GM19452 (cell line): ENCODE measurements around the gene SMARCC2.

ENCODE experiments used
- ATAC-seq: cut with Tn5 transposase; IDR thresholded peaks from one replicate; pipeline ENCODE4 v1.9.1; 2021; ENCODE audit not compliant: unreplicated experiment

The SMARCC2 gene

DNA sequence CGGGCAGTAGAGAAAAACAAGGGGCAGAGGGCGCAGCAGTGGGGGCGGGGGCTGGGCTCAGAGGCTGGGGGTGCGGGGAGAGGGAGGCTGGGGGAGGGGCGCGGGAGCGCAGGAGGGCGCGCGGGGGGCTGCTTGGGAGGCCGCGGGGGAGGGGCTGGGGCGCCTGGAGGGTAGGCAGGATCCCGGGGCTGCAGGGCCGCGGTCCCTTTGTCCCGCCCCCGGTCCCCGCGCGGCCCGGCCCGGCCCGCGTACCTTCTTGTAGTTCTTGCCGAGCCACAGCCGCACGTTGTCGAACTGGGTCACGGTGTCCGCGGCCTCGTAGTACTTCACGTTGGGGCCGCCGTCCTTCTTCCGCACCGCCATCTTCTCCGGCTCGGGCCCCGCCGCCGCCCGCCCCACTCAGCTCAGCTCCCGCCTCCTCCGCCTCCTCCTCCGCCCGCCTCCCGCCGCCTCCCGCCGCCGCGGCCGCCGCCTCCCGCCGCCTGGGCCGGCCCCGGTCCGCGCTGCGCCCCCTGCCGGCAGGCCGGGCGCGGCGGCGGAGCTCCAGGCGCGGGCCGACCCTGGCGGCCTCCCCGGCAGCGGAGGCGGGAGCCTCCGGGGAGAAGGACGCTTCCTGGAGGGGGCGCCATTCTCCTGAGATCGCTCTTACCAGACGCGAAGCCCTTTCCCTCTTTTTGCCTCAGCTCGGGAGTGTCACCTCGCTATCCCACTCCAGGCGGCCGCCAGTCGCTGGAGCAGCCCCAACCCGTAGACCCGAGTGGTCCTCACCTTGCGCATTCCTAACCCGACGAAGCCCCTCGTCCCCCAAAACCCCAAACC, at the start of gene SMARCC2:
SMARCC2 (minus strand) TSS at position 385 of the 819 bp plus-strand sequence; CDS start at position 363, 22 bp downstream.
- peak; percentile 70 for ATAC-seq

- no peak for ATAC-seq
Measured at GRCh38 chr12:56237552-56237951, 48.3 kb upstream of the SMARCC2 start.

DNA sequence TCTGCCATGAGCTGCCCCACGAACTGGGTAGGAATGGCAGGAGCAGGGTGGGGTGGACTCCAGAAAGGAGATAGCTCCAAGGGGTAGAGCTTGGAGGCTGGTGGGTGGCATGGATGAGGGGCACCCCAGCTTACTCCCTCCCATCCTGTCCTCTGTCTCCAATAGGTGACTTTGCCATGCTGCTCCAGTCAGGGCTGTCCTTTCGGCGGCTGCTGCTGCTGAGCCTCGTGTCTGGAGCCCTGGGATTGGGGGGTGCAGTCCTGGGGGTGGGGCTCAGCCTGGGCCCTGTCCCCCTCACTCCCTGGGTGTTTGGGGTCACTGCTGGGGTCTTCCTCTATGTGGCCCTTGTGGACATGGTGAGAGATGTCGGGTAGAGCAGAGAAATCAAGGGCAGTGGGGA, 47.7 kb upstream of the SMARCC2 start:
- ATAC-seq, result no peak

DNA sequence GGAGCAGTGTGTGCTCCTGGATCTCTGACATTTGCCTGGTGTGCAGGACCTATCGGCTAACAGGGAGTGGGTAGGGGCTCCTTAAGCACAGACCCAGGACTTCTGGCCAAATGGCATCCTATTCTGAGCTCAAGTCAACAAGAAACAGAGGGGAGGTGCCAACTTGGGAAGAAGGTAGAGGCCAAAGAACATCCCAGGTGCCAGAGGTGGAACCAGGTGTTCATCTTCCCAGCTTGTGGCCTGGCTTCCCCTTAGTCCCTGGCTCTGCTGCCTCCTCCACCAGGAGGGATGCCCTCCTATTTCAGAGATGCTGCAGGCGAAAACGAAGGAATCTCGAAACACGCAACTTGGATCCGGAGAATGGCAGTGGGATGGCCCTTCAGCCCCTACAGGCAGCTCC, 46.8 kb upstream of the SMARCC2 start:
- no peak for ATAC-seq

- no peak for ATAC-seq
Measured at GRCh38 chr12:56234746-56235436, 45.6 kb upstream of the SMARCC2 start.

GRCh38 chr12:56231184-56231582, 41.9 kb upstream of the SMARCC2 start:
- ATAC-seq, result no peak

GRCh38 chr12:56230432-56231183, 41.3 kb upstream of the SMARCC2 start:
- no peak for ATAC-seq

DNA sequence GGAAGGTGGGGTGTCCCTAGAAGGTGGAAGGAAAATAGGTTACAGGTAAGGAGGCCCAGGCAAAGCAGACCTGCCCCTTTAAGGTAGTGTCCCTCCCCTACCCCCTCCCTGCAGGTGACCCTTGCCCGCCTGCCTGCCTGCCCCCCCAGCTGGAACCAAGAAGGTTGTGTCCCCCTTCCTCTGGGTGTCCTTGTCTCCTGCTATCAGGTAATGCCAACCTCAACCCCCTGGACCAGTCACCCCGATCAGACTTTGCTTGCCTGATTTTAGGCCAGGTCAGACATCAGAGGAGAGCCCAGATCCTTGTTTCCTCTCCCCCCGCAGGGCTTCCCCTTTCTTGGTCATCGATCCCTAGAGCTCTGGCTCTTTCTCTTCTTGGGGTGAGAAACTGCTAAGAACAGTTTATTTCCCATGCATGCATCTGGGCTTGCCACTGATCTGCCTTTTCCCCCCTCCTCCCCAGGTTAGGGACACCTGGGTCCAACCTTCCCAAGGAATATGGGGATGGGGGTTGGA, 40.7 kb upstream of the SMARCC2 start, which contains the start of gene SLC39A5:
SLC39A5 (plus strand) TSS at position 136 of the 516 bp plus-strand sequence. CDS start 1,224 bp downstream, outside the sequence.
- no peak for ATAC-seq

GRCh38 chr12:56229082-56229481, 39.8 kb upstream of the SMARCC2 start:
- ATAC-seq, result no peak

GRCh38 chr12:56224954-56225353, 35.7 kb upstream of the SMARCC2 start:
- no peak for ATAC-seq

DNA sequence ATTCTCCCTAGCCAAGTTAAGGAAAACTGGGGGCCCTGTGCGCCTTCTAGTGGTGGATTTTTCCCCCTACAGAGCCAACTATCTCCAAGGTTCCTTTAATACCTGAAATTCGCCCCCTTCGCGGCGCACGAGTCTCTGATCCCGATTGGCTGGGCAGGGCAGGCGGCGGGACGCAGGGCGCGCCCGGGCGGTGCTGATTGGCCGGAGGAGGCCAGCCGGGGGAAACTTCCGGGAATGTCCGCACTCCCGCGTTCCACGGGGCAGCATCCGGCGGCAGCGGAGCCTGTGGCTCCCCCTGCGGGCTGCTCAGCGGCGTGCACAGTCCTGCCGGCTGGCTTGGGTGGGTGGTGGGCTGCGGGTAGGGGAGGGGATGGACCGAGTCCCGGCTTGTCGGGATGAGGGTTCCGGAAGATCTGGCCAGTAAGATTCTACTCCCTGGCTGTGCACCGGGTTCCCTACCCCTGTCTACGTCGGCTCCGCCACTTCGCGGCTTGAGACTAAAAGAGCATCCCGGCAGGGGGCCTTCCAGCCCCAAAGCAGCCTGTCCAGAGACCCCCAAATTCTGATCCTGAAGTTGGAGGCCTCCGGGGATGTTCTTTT, 34.9 kb upstream of the SMARCC2 start, which contains the start of gene NABP2:
NABP2 (plus strand) TSS at position 241 of the 600 bp plus-strand sequence. CDS start 515 bp downstream, outside the sequence.
- ATAC-seq, result peak; percentile 76

DNA sequence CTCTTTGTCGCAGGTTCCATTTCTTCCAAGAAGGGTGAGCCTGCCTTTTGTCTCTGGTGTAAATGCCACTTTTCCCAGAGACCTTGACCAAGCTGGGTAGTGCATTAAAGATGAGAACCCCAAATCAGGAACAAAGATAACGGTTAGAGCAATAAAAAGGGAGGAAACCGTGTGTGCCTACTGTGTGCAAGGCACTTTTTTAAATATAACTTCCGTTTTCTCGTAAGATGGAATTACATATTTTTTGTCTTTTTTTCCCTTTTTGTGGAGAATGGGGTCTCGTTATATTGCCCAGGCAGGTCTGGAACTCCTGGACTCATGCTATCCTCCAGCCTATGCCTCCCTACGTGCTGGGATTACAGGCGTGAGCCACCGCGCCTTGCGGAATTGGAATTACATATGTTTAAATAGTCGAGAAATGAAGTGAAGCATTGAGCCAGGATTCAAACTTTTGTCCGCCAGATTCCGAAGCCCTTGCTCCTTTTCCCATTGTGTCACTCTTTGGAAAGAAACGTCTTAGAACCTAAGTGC, 34.4 kb upstream of the SMARCC2 start:
- ATAC-seq, result no peak

DNA sequence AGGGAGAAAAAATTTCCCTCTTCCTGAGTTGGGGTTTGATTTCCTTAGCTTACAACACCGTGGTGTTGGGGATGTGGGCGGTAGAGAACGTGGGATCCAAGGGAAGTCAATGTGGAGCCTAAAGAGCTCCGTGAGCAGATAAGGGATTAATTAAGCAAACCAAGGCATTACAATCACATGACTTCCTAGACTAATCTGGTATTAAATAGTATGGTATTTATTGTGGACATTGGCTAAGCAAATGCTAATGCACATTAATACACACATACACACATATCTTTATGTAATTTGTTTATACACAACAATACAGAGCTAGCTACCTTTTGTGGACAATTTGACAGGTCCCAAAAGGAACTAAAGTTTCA, 33.2 kb upstream of the SMARCC2 start:
- ATAC-seq, result no peak

GRCh38 chr12:56221757-56222530, 32.7 kb upstream of the SMARCC2 start, which contains the start of gene RNF41:
Gene RNF41, minus strand, starts transcription at chr12:56221922. Its CDS starts 7,875 bp downstream, at chr12:56214047.
- ATAC-seq, result peak; percentile 74

DNA sequence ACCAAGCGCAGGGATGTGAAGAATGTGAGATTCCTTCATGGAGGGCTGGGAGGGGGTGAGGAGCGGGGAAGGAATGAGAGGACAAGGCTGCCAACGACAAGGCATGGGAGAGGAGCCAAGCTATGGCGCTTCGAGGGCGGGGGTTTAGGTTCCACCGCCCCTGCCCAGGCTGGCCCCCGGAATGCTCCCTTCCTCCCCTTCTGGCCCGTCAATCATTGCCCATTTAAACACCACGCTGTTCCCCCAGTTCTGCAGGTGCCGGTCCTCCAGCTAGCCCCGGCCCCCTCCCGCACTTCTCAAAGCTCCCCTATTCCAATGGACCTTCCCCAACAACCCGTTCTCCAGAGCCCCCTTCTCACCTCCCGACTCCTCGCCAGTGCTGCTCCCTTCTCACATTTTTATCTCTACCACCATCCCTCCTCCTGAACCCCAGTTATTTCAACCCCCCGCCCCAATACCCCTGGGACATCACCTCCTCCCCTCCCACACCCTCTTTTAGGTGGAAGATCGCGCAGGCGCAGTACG, 32.0 kb upstream of the SMARCC2 start:
- peak; percentile 26 for ATAC-seq

DNA sequence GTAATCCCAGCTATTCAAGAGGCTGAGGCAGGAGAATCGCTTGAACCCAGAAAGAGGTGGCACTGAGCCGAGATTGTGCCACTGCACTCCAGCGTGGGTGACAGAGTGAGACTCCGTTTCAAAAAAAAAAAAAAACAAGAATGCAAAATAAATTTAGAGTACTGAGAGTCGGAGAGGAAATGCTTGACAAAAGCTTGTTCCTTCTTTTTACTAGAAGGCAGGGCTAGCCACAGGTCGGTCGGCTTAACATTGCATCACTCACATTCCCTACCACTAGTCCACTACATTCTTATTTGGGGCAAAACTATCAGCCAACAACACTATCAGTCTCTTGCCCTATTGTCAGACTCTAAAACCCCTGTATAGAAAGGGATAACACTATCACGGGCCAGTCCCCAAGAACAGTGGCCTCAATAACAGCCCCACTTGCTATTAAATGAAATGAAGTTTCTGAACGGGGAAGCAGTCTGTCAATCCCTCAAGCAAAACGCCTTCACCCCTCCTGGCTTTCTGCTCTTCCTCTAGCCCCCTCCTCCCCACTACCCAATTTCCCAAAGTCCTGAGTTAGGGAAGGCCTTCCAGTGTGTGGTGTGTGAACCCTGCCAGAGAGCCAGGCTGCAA, 31.4 kb upstream of the SMARCC2 start:
- no peak for ATAC-seq

DNA sequence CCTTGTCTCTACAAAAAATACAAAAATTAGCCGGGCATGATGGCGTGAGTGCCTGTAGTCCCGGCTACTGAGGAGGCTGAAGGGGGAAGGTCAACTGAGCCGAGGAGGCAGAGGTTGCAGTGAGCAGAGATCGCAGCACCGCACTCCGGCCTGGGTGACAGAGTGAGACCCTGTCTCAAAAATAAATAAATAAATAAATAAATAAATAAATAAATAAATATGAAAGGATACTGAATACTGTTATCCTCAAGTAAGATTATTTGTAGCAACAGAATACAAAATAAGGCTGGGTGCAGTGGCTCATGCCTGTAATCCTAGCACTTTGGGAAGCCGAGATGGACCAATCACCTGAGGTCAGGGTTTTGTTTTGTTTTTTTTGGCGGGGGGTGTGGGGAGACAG, 30.6 kb upstream of the SMARCC2 start:
- ATAC-seq, result no peak

DNA sequence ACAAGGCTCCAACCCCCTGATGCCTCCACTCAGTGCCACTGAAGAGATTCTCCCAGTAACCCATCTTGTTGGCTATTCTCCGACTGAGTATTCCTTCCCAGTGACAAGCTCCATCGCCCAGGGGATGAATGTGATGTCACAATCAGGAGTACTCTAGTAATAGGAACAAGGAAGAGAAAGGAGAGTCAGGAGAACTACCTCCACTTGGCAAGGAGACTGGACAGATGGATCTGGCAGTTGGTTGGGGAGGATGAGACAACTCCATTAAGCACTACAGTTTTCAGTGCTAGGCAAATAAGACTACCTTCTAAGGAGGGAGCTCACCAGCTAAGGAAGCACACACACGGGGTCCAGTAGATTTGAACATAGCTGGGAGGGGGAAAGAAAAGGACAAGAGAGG, 27.2 kb upstream of the SMARCC2 start:
- no peak for ATAC-seq

- no peak for ATAC-seq
Measured at GRCh38 chr12:56213878-56214277, 24.6 kb upstream of the SMARCC2 start.
